NCI-H345 (cell line): ENCODE data around the gene ZNHIT1.
"Not testable (repeated sequence)": the region's sequence is repeated elsewhere in the genome, so short reads cannot be mapped to it uniquely, and the experiment has no call there.

Source experiments
- DNase-seq: peaks from one replicate; lab custom pipeline; 2025; lab: John Stamatoyannopoulos, UW

The ZNHIT1 gene

DNA sequence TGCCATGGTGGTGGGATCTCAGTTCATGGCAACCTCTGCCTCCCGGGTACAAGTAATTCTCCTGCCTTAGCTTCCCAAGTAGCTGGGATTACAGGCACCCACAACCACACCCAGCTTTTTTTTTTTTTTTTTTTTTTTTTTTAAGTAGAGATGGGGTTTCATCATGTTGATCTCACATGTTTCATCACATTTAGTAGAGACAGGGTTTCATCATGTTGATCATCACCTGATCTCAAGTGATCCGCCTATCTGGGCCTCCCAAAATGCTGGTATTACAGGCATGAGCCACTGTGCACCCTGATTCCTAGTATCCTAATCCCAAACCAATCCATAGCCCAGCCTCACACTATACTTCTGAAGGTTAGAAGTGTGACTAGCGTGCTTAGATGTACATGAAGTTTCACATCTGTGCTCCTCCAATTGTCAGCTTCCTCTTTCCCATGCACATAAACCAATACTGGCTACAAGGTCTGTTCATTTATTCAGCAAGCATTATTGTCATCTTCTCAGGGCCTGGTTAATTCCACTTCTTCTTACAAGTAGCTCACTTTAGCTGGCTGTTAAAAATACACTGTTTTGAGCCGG, 31.0 kb upstream of the ZNHIT1 start:
- no peak for DNase-seq

DNA sequence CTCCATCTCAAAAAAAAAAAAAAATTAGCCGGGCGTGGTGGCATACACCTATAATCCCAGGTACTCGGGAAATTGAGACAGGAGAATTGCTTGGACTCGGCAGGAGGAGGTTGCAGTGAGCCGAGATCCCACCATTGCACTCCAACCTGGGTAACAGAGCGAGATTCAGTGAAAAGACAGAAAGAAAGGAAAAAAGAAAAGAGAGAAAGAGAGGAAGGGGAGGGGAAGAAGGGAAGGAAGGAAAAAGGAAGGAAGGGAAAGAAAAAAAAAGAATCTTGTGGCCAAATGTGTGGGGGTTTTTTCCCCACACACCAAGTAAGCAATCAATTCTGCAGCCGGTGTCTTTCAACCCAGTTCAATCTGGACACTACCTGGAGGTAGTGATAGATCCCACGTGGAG, 28.9 kb upstream of the ZNHIT1 start:
- no peak for DNase-seq

DNA sequence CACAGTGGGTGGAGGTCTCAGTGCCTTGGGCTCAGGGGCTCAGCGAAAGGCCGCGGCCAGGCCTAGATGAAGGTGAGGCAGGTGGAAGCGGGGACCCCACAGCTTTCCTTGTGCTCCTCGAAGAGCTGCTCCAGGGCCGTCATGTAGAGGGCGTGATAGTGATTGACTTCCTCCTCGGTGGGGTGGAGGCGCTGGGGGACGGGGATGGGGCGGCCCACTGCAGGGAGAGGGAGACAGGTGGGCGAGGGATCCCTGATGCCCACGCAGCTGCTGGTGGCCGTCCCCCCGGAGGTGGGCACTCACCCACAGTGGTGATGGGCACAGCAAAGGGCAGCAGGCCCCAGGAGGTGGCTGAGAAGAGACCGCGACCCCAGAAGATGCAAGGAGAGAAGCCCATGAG, 22.1 kb upstream of the ZNHIT1 start:
- no peak for DNase-seq

DNA sequence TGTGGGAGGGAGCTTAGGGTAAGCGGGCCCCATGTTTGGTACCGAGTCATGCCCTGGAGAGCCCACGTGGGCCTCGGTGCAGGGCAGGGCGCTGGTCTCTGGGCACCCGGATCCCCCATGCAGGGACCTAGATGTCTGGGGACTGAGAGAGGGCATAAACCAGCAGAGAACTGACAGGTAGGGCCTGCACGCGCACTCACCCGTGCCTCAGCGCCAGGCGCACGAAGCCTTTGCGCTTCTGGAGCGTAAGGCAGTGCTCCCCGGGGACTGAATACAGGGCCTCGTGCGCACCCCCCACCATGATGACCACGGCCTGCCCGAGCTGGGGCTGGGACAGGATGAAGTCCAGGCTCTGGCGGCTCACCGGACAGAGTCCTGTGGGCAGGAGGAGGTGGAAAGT, 20.0 kb upstream of the ZNHIT1 start:
- DNase-seq: no peak

DNA sequence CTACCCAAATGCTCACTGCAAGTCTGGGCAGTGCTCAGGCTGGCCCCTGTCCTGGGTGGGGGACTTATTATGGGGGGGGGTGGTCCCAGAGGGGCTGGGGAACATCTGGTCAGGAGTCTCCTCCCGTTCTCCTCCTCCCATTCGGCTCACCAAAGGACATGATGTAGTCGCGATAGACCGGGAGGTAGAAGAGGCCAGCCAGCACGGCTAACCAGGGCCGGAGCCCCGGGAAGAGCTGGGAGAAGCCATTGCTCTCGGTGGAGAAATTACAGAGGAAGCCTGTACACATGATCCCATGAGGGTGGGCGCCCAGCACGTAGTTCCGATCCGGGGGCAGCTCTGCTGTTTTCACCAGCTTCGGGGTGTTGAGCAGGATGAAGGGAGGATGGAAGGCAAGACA, 19.5 kb upstream of the ZNHIT1 start:
- no peak for DNase-seq

DNA sequence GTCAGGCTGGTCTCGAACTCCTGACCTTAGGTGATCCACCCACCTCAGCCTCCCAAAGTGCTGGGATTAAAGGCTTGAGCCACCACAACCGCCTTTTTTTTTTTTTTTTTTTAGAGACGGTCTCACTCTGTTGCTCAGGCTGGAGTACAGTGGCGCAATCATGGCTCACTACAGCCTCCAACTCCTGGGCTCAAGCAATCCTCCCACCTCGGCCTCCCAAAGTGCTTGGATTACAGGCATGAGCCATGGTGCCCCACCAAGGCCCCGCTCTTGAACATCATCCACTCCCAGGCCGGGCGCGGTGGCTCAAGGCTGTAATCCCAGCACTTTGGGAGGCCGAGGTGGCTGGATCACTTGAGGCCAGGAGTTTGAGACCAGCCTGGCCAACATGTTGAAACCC, 18.4 kb upstream of the ZNHIT1 start:
- not testable (repeated sequence) for DNase-seq

DNA sequence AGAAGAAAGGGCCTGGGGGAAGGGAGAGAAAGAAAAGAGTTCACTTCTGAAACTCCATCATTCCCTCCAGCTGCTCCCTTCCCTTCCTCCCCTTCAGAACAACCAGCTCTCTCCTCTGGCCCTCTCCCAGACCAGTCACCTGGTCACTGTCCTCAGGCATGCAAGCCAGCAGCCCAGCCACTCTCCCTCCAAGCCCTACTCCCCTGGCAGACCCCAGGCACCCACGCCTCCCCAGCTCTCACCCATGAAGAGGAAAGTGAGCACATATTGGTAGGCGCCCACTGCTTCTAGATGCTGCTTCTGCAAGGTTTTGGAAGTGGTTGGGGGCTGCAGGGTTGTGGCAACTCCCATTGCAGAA, 17.5 kb upstream of the ZNHIT1 start:
- DNase-seq: no peak

DNA sequence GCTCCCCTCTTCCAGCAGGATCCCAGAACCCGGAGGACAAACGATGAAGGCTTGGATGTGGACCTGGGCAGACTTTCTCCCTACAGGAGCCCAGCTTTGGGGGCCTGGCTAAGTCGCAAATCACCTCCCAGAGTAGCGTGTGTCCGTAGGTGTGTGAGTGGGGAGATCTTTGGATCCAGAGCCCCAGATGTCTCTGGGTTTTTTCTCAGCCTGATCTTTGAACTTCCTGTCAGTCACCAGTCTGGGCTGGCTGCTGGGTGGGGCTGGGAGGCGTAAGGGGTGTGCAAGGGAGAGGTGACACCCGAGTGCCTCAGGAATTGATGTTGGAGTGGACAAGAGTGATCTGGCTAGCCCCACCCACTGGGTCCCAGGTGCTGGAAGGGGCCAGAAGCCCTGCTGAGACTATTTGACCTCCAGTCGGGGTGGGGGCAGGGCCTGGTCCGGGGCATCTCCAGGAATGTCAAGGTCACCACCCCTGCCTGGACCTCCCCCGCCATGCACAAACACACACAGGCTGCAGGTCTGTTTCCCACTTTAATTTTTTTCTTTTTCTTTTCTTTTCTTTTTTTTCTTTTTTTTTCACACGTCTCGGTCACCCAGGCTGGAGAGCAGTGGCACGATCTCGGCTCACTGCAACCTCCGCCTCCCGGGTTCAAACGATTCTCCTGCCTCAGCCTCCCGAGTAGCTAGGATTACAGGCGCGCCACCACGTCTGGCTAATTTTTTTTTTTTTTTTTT, 16.9 kb upstream of the ZNHIT1 start, which contains the start of gene MOGAT3:
MOGAT3 (minus strand) TSS at position 175 of the 738 bp plus-strand sequence. CDS start 182 bp downstream, outside the sequence.
- DNase-seq: no peak

DNA sequence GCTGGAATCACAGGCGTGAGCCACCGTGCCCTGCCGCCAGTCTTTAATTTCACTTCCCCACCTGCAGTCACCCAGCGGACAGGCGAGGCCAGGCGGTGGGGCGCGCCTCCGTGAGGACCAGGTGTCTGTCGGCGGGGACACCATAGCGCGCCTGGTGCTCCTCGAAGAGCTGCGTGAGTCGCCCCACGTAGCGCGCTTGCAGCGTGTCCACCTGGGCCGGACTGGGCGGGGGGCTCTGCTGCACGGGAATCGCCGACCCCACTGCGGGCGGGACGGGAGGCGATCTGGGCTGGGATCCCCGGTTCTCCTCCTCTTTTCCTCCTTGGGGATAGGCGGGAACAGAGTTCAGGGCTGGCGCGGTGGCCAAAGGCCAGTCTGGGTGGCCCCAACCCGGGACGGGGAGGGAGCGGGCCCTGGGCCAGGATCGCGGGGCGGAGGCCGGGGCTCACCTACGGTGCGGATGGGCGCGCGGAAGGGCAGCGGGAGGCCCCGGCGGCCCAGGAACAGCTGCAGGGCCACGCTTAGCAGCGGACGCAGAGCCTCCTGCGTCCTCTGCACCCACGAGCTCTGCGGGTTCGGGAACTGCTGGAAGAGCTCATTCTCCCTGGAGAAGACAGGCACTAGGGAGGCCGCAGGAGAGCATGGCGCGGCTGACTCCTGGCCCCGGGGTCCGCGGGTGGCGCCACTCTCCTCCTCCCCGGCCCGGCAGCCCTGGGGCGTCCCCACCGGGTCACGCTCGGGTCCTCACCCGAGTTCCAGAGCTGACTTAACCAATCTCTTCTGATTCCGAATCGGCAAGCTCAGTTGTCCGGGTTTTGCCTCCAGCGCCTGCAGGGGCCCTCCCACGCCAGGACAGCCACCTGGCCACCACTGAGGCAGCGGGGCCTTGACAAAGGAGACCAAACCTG, 16.0 kb upstream of the ZNHIT1 start:
- DNase-seq: no peak

DNA sequence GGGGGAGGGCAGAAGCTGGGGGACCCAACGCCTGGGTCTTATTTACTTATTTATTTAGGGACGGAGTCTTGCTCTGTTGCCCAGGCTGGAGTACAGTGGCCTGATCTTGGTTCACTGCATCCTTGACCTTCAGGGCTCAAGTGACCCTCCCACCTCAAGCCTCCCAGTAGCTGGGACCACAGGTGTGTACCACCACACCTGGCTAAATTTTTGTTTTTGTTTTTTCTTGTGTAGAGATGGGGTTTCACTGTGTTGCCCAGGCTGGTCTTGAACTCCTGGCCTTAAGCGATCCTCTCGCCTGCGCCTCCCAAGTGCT, 15.4 kb upstream of the ZNHIT1 start:
- no peak for DNase-seq

DNA sequence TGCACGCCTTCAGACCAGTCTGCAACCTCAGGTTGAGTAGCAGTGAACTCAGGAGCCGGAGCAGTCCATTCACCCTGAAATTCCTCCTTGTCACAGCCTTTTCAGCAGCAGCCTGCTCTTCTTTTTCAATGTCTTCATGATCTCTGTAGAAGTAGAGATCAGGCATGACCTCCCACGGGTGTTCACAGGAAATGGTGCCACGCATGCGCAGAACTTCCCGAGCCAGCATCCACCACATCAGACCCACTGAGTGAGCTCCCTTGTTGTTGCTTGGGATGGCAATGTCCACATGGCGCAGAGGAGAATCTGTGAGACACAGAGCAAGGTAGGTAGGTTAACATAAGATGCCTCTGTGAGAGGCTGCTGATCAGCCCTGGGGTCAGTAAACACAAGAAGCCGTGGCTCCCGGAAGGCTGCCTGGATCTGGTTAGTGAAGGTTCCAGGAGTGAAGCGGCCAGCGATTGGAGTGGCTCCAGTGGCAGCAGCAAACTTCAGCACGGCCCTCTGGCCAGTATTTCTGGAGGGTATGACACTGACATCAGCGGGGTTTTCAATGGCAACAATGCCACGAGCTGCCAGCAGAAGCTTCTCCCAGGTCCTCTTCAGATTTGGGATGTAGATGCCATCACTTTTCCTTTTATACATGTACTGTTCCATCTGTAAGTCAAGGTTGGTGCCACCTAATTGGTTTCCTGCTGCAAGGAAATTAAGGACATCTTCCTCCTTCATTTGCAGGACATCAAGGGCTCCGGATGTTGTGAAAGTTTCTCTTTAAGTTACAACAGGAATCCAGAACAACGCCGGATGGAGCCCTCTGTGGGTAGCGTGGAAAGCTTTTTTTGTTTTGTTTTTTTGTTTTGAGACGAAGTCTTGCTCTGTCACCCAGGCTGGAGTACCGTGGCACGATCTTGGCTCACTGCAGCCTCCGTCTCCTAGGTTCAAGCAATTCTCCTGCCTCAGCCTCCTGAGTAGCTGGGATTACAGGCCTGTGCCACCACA, 13.9 kb upstream of the ZNHIT1 start:
- not testable (repeated sequence) for DNase-seq

DNA sequence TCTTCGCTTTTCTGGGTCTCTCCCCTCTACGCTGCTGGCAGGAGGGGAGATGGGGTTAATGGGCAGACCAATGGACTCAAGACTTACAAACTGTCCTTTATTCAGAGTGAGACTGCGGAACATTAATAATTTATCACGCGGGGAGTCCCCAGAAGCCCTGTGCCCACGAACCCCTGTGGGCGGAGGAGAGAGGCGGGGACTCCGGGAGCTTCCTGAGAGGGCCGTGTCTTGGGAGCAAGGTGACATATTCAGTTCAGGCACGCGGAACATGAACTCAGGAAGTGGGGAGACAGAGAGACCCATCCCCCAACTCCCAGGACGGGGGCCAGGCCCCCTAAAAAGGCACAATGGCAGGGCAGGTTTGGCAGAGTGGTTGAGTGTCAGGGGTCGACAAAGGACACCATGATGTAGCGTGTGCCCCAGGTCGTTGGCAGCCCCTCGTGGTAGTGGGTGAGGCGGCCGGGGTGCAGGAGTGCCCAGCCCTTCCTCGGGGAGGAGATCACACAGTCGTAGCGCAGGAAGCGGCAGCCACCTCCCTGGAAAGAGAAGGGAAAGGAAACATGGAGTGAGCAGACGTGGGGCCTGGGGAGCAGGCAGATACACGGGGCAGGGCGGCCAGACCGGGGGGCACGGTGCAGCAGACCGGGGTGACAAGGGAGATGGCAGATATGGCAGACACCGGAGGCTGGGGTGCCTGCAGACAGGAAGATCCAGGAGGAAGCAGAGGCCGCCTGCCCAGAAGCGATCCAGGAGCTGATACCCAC, 11.9 kb upstream of the ZNHIT1 start:
- no peak for DNase-seq

DNA sequence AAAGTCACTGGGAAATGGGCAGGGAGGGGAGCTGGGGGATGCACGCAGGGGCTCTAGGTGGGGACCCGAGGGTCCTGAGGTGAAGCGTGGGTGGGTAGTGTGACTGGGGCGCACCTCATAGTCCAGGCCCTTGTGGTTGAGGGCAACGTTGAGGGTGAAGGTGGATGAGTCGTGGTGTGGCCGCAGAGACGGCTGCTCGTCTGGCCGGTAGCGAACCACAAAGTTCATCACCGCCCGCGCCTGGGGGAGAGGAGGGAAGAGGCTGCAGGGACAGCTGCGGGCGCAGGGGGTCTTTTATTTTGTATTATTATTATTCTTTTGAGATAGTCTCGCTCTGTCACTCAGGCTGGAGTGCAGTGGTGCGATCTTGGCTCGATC, 11.3 kb upstream of the ZNHIT1 start:
- DNase-seq: no peak

DNA sequence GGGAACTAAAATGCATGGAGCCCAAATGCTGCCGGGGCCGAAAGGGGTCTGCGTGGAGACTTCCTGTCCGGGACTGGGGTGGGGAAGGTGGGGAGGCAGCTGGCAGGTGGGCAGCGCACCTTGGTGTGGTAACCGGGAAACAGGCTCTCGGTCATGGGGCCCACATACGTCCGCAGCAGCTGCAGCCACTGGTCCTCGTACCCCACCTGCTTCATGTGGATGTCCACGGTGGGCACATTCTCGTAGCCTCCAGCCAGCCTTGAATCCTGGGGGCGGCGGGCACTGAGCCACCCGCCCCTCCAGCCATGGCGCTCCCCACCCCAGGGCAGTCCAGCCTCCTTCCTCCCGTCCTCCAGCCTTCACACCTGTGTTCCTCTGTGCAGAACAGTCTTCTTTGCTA, 10.5 kb upstream of the ZNHIT1 start:
- no peak for DNase-seq

DNA sequence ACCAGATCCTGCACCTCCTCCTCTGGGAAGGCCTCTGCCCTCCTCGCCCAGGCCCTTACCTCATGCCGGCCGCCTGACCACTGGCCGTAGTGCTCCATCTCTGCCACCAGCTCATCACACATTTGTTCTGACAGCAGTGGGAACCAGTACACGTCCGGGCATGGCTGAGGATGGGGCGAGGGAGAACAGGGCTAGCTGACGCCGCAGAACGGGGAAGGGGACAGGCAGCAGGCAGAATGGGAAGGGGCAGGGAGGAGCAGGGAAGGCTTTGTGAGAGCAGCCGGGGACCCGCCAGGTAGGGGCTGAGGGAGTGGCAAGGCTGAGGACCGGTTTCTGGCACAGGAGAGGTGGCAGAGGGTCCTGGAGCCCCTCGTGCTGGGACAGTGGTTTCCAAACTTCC, 9.2 kb upstream of the ZNHIT1 start:
- no peak for DNase-seq

DNA sequence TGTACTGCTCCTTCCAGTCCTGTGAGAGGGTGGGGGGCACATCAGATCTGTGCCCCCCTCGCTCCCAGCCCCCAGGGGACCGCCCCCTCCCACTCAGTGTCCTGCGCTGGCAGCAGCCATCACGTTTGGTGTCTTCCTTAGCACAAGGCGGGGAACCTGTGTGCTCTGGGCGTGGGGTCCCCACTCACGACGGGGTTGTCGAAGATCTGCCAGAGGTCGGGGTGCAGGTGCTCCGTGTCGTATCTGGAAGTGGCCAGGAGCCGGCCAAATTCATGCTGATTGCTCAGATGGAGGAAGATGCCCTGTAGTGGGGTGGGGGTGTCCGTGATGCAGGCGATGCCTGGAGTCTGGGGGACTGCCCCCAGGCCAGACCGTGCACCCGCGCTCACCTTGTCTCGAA, 7.8 kb upstream of the ZNHIT1 start:
- DNase-seq: no peak

DNA sequence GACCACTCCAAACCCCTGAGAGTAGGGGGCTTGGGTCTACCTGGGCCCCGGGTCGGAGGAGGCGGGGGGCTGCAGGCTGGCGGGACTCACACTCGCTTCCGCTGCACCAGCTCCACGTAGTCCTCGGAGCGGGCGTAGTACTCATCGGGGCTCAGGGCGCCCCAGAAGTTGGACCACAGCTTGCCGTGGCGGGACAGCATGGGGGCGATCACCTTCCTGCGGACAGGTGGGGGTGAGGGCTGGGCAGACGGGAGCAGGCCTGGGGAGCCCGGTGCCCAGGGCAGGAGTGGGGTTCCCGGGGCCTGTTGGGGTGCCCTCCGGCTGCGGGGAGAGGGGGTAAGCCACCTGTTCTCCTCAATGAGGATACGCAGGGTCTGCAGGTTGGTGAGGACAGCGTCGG, 6.5 kb upstream of the ZNHIT1 start:
- no peak for DNase-seq

DNA sequence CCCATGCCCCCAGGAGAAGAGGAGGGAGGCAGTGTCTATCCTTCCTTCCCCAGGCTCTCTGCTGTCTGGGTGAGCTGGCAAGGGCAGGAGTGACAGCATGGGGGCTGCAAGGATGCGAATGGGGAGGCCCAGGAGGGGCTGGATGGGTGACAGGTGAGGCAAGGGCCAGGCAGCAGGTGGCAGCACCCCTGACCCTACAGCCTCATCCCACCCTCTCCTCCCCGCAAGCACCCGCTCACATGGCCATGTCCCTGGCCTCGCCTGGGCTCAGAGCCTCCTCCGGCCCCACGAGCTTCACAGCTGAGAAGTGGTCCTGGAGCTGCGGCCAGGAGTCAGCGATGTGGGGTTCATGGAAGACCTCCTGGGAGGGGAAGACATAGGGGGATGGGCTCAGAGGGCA, 6.0 kb upstream of the ZNHIT1 start:
- no peak for DNase-seq

DNA sequence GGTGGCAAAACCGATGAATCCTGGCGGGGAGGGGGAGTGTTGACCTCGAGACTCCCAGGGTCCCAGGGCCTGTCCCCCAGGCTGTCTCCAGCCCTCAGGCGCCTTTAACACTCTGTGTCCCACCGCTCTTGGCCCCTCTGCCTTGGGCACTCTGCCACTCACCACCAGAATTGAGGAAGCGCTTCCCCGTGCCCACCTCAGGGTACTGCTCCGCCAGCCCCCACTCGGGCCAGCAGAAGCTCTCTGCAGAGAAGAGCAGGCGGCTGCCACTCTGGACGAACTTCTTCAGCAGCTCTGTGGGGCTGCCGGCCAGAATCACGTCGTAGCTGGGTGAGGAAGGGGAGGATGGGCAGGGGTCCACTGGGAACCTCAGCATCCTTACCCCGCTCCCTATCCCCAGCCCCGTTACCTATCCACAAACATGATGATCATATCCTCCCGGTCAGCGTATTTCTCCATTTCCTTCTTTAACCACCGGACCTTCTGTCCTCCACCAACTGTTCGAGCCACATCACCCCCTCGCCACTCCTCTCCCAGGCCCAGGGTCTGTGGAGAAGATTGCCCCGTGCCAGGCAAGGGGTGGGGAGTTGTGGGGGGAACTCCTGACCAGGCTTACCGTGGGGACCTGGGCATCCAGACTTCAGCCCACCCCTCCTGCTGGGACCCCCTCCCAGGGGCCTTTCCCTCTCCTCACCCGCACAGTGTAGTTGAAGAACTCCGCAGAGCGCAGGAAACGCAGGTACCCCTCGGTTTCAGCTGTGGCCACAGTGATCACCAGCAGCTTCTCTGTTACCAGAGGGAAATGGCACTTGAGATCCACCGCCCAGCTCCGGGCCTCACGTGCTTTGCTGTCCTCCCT, 1.7 kb upstream of the ZNHIT1 start:
- no peak for DNase-seq

DNA sequence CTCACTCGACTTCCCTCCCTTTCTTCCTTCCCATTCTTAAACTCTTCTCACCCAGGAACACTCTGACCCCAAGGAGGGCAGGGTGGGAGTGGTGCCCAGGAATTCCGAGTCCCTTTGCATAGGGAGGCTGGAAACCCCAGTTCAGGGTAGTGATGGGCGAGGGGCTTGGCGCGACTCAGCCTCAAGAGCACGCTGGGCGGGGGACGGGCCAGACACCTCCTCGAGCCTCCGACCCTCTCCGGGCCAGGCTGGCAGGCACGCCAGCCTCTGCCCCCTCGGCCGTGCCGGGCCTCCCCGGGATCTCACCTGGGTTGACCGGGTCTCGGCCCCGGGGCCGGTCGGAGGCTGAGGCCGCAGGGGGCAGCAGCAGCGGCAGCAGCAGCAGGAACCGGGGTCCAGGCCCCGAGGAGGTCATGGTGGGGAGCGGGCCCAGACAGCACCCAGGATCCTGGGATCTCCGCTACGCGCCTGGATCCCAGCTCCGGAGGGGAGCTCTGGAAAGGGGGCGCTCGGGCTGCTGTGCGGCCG, 1.0 kb upstream of the ZNHIT1 start:
- no peak for DNase-seq
